HUES64 (cell line): ENCODE data around the gene CTIF.

Experiments
- H3K27ac ChIP-seq: 2 replicates; pipeline ENCODE4 v1.7.0; 2013; ENCODE audit warnings: low read depth, low read length, inconsistent platforms
- H3K27me3 ChIP-seq: 2 replicates; pipeline ENCODE4 v1.6.1; 2013; ENCODE audit warnings: mild to moderate bottlenecking, low read length; ENCODE audit not compliant: insufficient read depth
- H3K36me3 ChIP-seq: 2 replicates; pipeline ENCODE4 v1.6.1; 2013; ENCODE audit warnings: mild to moderate bottlenecking, low read length; ENCODE audit not compliant: insufficient read depth
- H3K4me1 ChIP-seq: 2 replicates; pipeline ENCODE4 v1.6.1; 2013; ENCODE audit warnings: mild to moderate bottlenecking, low read length, moderate library complexity; ENCODE audit not compliant: insufficient read depth
- H3K4me3 ChIP-seq: 2 replicates; pipeline ENCODE4 v1.5.1; 2013; ENCODE audit warnings: mild to moderate bottlenecking, low read length, moderate library complexity
- H3K9ac ChIP-seq: 2 replicates; pipeline ENCODE4 v1.6.1; 2013; ENCODE audit warnings: mild to moderate bottlenecking, low read depth, low read length
- H3K9me3 ChIP-seq: 2 replicates; pipeline ENCODE4 v1.6.1; 2013; ENCODE audit warnings: low read depth, low read length; ENCODE audit not compliant: insufficient read depth
- WGBS: fragments of 150-250, 120-280 bp; methylation state at CpG from one replicate; pipeline ENCODE4 v1.1.7; 2013; ENCODE audit warnings: missing lambda C conversion rate; 5-methylcytosine and 5-hydroxymethylcytosine counted together

CTIF gene

DNA sequence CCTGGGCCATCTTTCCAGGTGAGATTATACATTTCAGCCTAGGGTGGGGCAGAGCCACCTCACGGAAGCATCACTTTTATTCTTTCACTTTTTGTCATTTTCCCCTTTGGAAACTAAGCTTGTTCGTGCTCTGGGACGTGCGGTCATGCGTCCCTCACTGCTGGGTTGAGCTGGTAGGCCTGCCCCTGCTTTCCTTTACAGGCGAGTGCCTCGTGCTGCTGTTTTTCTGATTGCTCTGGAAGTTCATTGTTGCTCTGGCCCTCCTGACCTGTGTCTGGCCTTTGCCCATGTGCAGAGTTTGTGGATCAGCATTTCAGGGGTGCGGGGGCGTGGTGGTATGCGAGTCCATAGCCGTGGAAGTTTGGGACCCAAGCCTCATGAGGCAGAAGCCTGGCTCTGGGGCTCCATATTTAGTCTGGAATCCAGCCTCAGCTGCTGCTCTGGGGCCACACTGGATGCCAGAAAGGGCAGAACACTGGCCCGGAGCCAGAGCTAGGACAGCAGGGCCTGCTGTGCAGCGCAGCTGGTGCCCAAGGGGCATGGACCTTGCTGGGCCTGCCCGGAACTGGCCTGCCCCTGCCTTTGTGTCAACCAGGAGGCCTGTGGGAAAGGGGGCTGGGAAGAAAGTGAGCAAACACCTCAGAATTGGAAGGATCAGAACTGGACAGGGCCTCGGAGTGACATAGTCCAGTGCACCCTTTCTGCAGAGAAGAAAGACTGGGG lies 51.1 kb downstream of the CTIF start:
- H3K27me3 ChIP-seq: no peaks in the 10 kb centered on the region
- H3K4me3 ChIP-seq: no peak overlapping the region
- H3K36me3 ChIP-seq: no peaks in the 10 kb centered on the region
- H3K4me1 ChIP-seq: peaks cover 2% of the 10 kb centered on the region; the same call in 1 of the 2 replicates
- H3K27ac ChIP-seq: no peak overlapping the region
- WGBS: 93% methylated on average over 15 of the region's 15 CpGs
- H3K9ac ChIP-seq: no peak overlapping the region
- H3K9me3 ChIP-seq: no peaks in the 10 kb centered on the region

DNA sequence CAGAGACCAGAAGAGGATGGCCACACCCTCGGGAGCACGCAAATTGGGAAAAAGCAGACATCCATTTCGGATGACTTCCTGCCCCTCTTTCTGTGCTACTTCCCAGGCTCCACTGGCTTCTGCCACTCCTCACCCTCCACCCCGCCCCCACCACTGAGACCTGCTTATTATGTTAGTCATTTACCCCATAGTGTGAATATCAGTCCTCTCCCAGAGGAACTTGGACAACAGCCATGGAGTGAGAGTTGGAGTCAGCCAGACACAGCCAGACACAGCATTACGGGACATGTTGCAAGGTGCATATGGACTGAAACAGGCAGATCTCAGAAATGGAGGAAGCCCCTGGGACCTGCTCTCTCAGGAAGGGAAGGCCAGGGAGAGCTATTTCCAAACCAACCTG lies 51.8 kb downstream of the CTIF start:
- peaks cover 2% of the 10 kb centered on the region; the same call in 1 of the 2 replicates for H3K4me1 ChIP-seq
- no peaks in the 10 kb centered on the region for H3K9me3 ChIP-seq
- H3K4me3 ChIP-seq: no peak overlapping the region
- H3K36me3 ChIP-seq: no peaks in the 10 kb centered on the region
- WGBS: 92% methylated on average over 5 of the region's 5 CpGs
- H3K27ac ChIP-seq: no peak overlapping the region
- no peaks in the 10 kb centered on the region for H3K27me3 ChIP-seq
- no peak overlapping the region for H3K9ac ChIP-seq

DNA sequence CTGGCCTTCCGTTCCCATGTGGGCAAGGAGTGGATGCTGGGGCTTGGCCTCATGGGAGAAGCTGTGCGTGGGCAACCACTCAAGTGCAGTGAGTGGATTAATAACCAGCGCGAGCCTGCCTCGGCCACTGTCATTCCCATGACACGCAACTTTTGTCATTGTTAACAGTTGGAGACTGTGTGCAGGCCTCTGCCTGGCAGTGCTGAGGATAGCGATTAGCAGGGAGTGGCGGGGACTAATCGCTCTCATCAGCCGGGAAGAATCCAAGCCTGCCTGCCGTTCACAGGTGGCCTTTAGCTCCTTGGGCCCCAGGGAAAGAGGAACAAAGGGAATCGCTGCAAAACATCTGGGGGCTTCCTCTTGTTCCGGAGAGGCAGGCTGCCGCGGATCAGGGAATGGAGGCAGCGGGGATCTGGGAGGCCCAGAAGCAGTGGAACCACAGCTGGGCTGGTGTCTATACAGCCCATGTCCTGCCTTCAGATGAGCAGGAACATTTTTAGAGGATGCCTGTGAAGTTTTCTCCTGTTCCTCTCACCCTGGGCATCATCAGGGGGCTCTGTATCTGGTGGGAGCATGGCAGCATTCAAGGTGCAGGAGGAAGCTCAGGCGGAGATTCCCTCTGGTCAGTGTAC lies 53.8 kb downstream of the CTIF start:
- Histone ChIP-seq H3K36me3 (no peaks in the 10 kb centered on the region), H3K4me3 (no peak overlapping the region), H3K9ac (no peak overlapping the region), H3K27ac (no peak overlapping the region), H3K9me3 (no peaks in the 10 kb centered on the region), H3K4me1 (peaks cover 2% of the 10 kb centered on the region; the same call in 1 of the 2 replicates), H3K27me3 (no peaks in the 10 kb centered on the region)
- 87% methylated on average over 17 of the region's 17 CpGs for WGBS

DNA sequence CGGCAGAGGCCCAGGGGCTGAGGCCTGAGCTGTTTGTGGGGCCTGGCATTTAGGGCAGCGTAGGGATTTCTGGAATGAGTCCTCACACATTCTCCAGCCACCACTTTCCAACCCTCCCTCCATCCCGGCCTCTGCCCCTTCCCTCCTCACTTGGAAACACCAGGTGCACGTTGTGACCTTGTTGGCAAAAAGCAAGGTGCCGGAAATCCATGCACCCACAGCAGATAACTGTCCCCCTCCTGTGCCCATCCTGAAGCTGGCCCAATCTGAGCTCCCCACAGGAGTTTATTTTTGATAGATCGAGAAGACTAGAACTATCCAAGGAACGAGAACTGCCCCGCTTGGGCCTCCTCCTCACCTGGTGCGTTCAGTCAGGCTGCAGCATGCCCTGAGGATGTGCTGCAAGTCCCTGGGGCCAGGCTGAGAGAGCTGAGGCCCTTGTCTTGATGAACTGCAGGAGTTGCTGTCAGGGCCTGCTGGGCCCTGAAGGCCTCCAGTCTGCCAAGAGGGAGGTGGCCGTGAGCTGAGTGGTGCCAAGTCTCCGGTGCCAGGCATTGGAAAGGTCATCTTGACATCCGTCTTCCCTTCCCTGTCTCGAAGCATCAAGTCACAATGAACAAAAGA lies 55.8 kb downstream of the CTIF start:
- H3K9ac ChIP-seq: no peak overlapping the region
- H3K4me3 ChIP-seq: no peak overlapping the region
- no peak overlapping the region for H3K27ac ChIP-seq
- H3K27me3 ChIP-seq: no peaks in the 10 kb centered on the region
- H3K4me1 ChIP-seq: peaks cover 2% of the 10 kb centered on the region; the same call in 1 of the 2 replicates
- no peaks in the 10 kb centered on the region for H3K36me3 ChIP-seq
- WGBS: 95% methylated on average over 13 of the region's 13 CpGs
- H3K9me3 ChIP-seq: no peaks in the 10 kb centered on the region

DNA sequence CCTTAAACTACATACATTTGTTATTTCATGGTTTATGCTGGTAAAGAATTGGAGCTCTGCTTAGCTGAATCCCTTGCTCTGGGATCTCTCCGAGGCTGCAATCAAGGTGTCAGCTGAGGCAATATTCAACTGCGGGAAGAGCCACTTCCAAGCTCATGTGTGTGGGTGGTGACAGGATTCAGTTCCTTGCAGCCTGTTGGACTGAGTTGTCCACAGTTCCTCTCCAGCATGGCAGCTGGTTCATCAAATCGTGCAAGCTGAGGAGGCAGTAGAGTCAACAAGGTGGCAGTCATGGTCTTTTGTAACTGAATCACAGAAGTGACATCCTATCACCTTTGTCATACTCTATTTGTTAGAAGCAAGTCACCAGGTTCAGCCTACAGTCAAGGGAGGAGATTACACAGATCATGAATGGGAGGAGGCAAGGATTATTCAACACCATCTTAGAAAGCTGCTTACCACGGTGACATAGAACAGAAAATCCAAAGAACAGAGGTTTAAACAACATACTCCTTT lies 56.9 kb downstream of the CTIF start:
- Histone ChIP-seq H3K4me3 (no peak overlapping the region), H3K4me1 (peaks cover 2% of the 10 kb centered on the region; the same call in 1 of the 2 replicates), H3K27me3 (no peaks in the 10 kb centered on the region), H3K9me3 (no peaks in the 10 kb centered on the region), H3K36me3 (no peaks in the 10 kb centered on the region), H3K9ac (no peak overlapping the region), H3K27ac (no peak overlapping the region)
- 93% methylated on average over 4 of the region's 4 CpGs for WGBS

DNA sequence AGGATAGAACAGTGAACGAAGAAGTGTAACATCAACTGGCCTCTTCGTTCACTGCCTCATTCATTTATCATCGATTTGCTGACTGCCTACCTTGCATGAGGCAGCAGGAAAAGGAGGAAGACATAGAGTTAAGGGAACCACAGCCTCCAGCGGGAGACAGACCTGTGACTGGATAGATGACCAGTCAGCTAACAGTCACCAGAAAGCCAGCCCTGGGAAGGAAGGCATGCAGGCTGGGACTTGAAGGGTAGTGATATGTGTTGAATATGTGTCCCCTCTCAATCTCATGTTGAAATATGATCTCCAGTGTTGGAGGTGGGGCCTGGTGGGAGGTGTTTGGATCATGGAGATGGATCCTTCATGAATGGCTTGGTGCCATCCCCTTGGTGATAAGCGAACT lies 58.3 kb downstream of the CTIF start:
- H3K27me3 ChIP-seq: no peaks in the 10 kb centered on the region
- H3K4me3 ChIP-seq: no peak overlapping the region
- H3K27ac ChIP-seq: no peak overlapping the region
- H3K36me3 ChIP-seq: no peaks in the 10 kb centered on the region
- no peak overlapping the region for H3K9ac ChIP-seq
- H3K4me1 ChIP-seq: peaks cover 2% of the 10 kb centered on the region; the same call in 1 of the 2 replicates
- WGBS: 86% methylated on average over 5 of the region's 5 CpGs
- H3K9me3 ChIP-seq: no peaks in the 10 kb centered on the region

DNA sequence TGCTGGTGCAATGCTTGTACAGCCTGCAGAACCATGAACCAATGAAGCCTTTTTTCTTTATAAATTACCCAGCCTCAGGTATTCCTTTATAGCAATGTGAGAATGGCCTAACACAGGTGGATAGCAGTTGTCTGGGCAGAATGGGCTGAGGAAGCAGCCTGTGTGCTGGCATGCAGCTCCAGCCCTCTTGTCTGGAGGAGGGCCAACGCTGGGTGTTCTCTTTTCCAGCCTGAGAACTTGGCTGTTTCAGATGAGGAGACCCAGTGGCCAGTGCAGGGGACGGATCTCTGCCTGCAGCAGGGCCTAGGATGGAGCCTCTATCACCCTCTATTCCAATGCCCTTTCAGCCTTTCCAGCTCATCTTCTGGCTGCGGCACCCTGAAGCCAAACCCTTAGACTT lies 58.8 kb downstream of the CTIF start:
- 90% methylated on average over 3 of the region's 3 CpGs for WGBS
- peaks cover 2% of the 10 kb centered on the region; the same call in 1 of the 2 replicates for H3K4me1 ChIP-seq
- H3K9me3 ChIP-seq: no peaks in the 10 kb centered on the region
- H3K27ac ChIP-seq: no peak overlapping the region
- H3K9ac ChIP-seq: no peak overlapping the region
- no peak overlapping the region for H3K4me3 ChIP-seq
- no peaks in the 10 kb centered on the region for H3K36me3 ChIP-seq
- no peaks in the 10 kb centered on the region for H3K27me3 ChIP-seq

DNA sequence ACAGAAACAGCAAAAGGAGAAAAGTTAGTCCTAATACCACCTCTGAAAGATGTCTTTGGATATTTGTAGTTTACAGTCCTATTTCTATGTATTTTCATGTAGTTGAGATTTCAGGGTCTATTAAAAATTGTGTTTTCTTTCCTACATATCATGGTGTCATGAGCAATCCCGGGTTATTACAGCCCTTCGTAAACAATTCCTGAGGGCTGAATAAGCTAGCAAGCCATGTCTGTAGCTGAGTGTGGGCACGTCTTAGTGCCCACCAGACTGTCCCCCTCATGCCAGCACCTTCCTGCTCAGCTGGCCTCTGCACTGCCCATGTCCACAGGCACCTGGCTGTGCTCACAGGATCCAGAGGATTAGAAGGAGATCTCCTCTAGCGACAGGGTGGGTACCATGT lies 60.6 kb downstream of the CTIF start:
- Histone ChIP-seq H3K27me3 (no peaks in the 10 kb centered on the region), H3K4me3 (no peak overlapping the region)
- WGBS: 93% methylated on average over 4 of the region's 4 CpGs

DNA sequence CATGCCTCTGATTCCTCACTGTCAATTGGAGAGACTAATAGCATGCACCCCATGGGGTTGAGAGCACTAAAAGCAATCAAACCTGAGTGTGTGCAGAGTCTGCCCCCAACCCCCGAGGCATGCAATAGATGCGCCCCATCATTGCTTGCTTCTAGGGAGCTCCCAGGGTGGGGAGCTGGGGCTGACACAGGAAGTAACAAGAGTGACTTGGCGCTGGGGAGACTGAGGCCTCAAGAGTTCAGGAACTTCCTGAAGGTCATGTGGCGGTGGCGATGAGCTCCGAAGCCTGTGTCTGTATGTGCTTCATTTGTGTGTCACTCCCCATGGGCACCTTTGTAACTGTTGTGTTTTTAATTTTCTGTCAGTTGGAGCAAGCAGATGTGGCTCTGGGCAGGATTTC lies 61.2 kb downstream of the CTIF start:
- Histone ChIP-seq H3K4me3 (no peak overlapping the region), H3K36me3 (no peaks in the 10 kb centered on the region), H3K9me3 (no peaks in the 10 kb centered on the region), H3K27ac (no peak overlapping the region), H3K9ac (no peak overlapping the region), H3K4me1 (peaks cover under 1% of the 10 kb centered on the region; the same call in 1 of the 2 replicates), H3K27me3 (no peaks in the 10 kb centered on the region)
- 96% methylated on average over 6 of the region's 6 CpGs for WGBS

More for the DNA sequence above, 60.6 kb downstream of the CTIF start:
- H3K27ac ChIP-seq: no peak overlapping the region
- no peaks in the 10 kb centered on the region for H3K9me3 ChIP-seq
- H3K4me1 ChIP-seq: no peaks in the 10 kb centered on the region
- no peaks in the 10 kb centered on the region for H3K36me3 ChIP-seq
- H3K9ac ChIP-seq: no peak overlapping the region

DNA sequence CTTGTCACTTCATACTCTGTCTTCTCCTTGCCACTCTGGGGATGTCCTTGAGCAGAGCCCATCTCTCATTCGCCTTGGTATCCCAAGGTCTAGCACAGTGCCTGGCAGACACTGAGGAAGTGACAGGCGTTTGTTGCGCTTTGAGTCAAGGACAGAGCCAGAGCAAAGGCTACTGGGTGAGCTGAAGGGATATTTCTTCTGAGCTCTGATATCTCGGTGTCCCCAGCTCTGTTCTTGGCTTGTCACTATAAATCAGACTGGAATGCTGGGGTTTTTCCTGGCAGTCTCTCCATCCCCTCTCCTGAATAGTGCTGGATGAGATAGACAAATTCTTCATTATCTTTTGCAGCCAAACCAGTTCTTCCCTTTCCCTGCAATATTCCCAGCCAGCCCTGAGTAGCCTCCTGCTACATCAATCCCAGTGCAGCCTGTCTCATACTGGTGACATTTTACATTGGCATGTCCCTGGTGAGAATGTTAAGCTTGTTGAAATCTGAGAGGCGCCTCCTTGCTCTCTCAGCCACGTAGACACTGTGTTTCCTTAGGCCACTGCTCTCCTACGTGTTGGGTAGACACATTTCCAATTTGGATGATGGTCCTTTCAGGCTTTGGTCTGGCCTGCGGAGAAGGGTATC lies 61.7 kb downstream of the CTIF start:
- Histone ChIP-seq H3K9me3 (no peaks in the 10 kb centered on the region), H3K27ac (no peak overlapping the region), H3K9ac (no peak overlapping the region), H3K4me3 (no peak overlapping the region), H3K36me3 (no peaks in the 10 kb centered on the region), H3K27me3 (no peaks in the 10 kb centered on the region), H3K4me1 (peaks cover 4% of the 10 kb centered on the region; the same call in 1 of the 2 replicates)
- 84% methylated on average over 8 of the region's 8 CpGs for WGBS

DNA sequence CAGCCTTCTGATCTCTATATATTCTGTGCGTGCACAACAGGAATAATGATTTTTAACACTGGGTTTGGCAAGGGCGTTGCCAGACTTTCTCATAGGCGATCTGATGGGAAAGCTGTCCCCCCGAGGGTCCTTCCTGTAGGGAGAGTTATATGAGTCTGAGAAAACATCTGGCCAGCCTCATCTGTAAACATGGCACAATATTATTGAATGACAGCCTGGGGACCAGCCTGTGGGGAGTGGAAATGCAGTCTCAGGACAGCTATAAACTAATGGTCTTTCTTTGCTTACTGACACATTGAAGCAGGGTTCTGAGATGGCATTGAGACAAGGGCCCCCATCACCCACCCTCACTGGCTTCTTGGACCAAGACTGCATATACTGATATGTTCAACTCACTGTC lies 62.5 kb downstream of the CTIF start:
- no peak overlapping the region for H3K4me3 ChIP-seq
- H3K9ac ChIP-seq: no peak overlapping the region
- no peaks in the 10 kb centered on the region for H3K36me3 ChIP-seq
- peaks cover 4% of the 10 kb centered on the region; the same call in 1 of the 2 replicates for H3K4me1 ChIP-seq
- 91% methylated on average over 4 of the region's 4 CpGs for WGBS
- H3K27ac ChIP-seq: no peak overlapping the region
- H3K9me3 ChIP-seq: no peaks in the 10 kb centered on the region
- H3K27me3 ChIP-seq: no peaks in the 10 kb centered on the region
